ENCODE data around the gene MYOT.
"Not testable (repeated sequence)": the region's sequence is repeated elsewhere in the genome, so short reads cannot be mapped to it uniquely, and the experiment has no call there.

MYOT gene

DNA sequence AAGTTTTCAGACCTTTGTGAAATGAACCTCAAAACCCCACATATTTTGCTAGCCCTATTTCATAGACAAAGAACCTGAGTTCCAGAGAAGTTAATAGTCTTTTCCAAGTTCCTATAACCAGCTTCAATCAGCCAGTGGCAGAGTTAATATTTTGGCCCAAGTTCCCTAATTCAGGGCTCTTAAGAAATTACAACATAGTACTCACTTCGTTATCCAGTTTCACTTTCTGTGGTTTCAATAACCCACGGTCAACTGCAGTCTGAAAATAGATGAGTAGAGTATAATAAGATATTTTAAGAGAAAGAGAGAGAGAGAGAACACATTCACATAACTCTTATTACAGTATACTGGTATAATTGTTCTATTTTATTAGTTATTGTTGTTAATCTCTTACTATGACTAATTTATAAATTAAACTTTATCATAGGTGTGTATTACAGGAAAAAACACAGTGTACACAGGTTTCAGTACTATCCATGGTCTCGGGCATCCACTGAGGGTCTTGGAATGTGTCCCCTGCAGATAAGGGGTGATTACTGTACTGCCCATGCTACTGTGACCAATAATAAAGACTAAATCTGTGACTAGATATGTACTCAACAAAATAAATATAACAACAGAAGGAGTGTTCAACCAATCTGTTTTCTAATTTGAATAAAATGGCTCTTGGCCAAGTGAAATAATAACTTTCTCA lies 9.3 kb upstream of the MYOT start:
- H3K4me3 ChIP-seq (ENCODE audit: low read depth, low read length) = no peak overlapping the region
- H3K9me3 ChIP-seq = no peaks in the 10 kb centered on the region
- DNase-seq = no peak
- TF ChIP-seq, protein P1, sequence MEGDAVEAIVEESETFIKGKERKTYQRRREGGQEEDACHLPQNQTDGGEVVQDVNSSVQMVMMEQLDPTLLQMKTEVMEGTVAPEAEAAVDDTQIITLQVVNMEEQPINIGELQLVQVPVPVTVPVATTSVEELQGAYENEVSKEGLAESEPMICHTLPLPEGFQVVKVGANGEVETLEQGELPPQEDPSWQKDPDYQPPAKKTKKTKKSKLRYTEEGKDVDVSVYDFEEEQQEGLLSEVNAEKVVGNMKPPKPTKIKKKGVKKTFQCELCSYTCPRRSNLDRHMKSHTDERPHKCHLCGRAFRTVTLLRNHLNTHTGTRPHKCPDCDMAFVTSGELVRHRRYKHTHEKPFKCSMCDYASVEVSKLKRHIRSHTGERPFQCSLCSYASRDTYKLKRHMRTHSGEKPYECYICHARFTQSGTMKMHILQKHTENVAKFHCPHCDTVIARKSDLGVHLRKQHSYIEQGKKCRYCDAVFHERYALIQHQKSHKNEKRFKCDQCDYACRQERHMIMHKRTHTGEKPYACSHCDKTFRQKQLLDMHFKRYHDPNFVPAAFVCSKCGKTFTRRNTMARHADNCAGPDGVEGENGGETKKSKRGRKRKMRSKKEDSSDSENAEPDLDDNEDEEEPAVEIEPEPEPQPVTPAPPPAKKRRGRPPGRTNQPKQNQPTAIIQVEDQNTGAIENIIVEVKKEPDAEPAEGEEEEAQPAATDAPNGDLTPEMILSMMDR (IDR thresholded peaks at IDR 0.05; ENCODE audit: low read depth, low read length) = no peak
- H3K36me3 ChIP-seq = no peaks in the 10 kb centered on the region
- no peaks in the 10 kb centered on the region for H3K27me3 ChIP-seq
- H3K4me1 ChIP-seq = no peaks in the 10 kb centered on the region

DNA sequence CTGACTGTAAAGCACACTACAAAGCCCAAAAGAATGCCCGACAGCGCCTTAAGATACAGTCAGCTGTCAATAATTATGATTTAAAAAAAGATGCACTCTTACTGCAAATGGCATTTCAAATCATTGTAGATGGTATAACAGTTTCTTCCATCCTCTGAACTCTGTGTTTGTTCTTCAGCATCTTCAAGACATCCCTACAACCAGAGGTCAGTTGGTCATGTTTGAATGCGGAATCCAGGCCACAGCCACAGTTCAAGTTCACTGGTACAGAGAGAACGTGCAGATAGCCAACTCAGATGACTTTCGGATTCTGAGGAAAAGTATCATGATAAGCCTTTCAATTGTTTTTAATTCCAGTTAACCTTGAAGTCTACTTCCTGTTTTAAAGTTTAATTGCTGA lies 8.7 kb upstream of the MYOT start:
- Histone ChIP-seq H3K4me3 (ENCODE audit: low read depth, low read length) (no peak overlapping the region), H3K36me3 (no peaks in the 10 kb centered on the region), H3K4me1 (no peaks in the 10 kb centered on the region), H3K9me3 (no peaks in the 10 kb centered on the region), H3K27me3 (no peaks in the 10 kb centered on the region)
- DNase-seq = no peak
- TF ChIP-seq, protein P1 (IDR thresholded peaks at IDR 0.05; ENCODE audit: low read depth, low read length) = no peak

DNA sequence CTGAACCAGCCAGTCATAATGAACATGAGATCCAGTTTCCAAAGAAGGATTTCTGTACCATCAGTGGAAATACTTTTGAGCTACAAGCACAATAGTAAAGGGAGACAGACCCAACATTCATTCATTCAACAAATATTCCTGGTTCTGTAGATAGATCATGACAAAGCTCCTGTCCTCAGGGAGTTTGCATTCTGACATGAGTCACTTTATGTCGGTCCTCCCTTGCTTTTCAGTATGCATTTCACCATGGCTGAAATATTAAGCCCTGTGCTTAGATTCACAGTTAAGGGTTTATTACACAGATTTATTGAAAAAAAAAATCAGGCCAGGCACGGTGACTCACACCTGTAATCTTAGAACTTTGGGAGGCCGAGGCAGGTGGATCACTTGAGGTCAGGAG lies 5.4 kb upstream of the MYOT start:
- Histone ChIP-seq H3K9me3 (no peaks in the 10 kb centered on the region), H3K27me3 (no peaks in the 10 kb centered on the region), H3K36me3 (no peaks in the 10 kb centered on the region), H3K4me3 (ENCODE audit: low read depth, low read length) (no peak overlapping the region), H3K4me1 (no peaks in the 10 kb centered on the region)
- DNase-seq = no peak
- TF ChIP-seq, protein P1 (IDR thresholded peaks at IDR 0.05; ENCODE audit: low read depth, low read length) = no peak

DNA sequence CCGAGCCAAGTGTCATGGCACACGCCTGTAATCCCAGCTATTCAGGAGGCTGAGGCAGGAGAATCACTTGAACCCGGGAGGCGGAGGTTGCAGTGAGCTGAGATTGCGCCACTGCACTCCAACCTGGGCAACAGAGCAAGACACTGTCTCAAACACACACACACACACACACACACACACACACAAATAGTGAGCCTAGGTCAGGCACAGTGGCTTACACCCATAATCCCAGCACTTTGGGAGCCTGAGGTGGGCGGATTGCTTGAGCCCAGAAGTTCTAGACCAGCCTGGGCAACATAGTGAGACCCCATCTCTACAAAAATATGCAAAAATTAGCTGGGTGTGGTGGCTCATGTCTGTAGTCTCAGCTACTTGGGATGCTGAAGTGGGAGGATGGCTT lies 4.0 kb upstream of the MYOT start:
- not testable (repeated sequence) for H3K27me3 ChIP-seq; DNase-seq; H3K9me3 ChIP-seq; H3K4me1 ChIP-seq; H3K4me3 ChIP-seq (ENCODE audit: low read depth, low read length); H3K36me3 ChIP-seq

DNA sequence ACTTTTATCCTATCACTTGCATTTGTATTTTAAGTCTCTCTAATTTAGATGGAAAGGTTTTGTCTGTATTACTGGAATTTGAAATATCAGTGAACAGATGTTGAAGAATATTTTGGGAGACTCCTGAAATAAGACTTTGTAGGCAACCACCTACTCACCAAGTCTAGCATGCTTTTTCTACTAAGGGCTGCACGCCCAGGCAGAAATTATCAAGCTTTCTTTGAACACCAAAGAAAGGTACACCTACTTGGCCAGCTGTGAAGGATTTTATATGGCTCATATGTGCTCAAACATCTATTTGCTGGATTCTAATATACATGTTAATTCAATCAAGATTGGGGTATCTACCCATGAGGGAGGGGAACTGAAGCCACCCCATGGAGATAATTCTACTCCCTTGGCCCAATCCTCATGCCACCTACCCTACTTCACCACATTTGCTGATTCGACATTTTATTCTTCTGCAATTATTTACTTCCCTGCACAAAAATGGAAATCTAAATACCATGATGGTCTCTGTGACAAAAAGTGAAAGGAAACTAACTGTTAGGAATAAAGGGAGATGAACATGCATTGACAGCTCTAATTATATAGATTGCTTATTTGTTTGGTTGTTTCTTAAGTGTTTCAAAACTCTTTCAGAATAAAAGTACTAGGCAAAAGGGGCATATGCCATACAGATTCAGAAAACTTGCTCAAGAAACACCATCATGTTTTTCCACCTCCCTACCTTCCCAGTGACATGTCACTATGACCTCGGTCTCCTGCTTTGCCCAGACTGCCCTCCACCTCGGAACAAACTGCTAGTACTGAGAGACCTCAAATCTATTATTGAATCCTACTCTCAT lies 895 bp upstream of the MYOT start:
- no peaks in the 10 kb centered on the region; the same call in 1 of the 2 replicates for H3K4me1 ChIP-seq
- H3K27me3 ChIP-seq = no peaks in the 10 kb centered on the region
- no peaks in the 10 kb centered on the region for H3K36me3 ChIP-seq
- H3K4me3 ChIP-seq (ENCODE audit: low read depth, low read length) = no peak overlapping the region
- DNase-seq = no peak
- H3K9me3 ChIP-seq = no peaks in the 10 kb centered on the region
- TF ChIP-seq, protein P1 (IDR thresholded peaks at IDR 0.05; ENCODE audit: low read depth, low read length) = no peak

DNA sequence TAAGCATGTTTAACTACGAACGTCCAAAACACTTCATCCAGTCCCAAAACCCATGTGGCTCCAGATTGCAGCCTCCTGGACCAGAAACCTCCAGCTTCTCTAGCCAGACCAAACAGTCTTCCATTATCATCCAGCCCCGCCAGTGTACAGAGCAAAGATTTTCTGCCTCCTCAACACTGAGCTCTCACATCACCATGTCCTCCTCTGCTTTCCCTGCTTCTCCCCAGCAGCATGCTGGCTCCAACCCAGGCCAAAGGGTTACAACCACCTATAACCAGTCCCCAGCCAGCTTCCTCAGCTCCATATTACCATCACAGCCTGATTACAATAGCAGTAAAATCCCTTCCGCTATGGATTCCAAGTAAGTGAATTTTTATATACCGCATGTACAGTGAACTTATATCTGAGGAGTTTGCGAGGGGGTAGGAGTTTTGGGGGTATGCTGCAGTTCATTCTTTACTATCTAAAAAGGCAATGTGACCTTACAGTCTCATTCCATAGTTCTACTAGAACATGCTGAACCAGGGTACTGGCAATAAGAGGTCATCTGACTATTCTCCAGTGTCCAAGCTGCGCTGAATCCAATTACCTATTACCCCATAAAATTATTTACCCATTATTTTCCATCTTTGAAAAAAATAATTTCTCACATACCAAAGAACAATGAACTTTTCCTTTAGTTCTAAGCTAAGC lies 3.1 kb downstream of the MYOT start:
- peaks cover 3% of the 10 kb centered on the region; the same call in 1 of the 2 replicates for H3K27me3 ChIP-seq
- no peaks in the 10 kb centered on the region; the same call in 1 of the 2 replicates for H3K4me1 ChIP-seq
- DNase-seq = no peak
- TF ChIP-seq, protein P1 (IDR thresholded peaks at IDR 0.05; ENCODE audit: low read depth, low read length) = no peak
- no peaks in the 10 kb centered on the region; the same call in 1 of the 2 replicates for H3K36me3 ChIP-seq
- no peak overlapping the region for H3K4me3 ChIP-seq (ENCODE audit: low read depth, low read length)
- H3K9me3 ChIP-seq = no peaks in the 10 kb centered on the region

Measured in BE2C (cell line).